Mammary epithelial cell (primary cell): ENCODE measurements around the gene YTHDC2.

Source experiments
- EZH2 ChIP-seq: IDR thresholded peaks from 2 replicates; pipeline ENCODE4 v1.6.1; 2012; ENCODE audit warnings: low read length, inconsistent platforms, borderline replicate concordance
- TF ChIP-seq, protein P1 (sequence below), 2 donors: IDR thresholded peaks in 1 of 2; conservative IDR thresholded peaks in 1 of 2; 2 replicates each; pipeline ENCODE4 v1.5.1; 2011 to 2012; ENCODE audit warnings: inconsistent platforms in 2 of 2, low read length in 2 of 2, mild to moderate bottlenecking in 2 of 2, control low read depth in 1 of 2, low read depth in 1 of 2; ENCODE audit not compliant: insufficient read depth in 1 of 2; ENCODE audit errors: extremely low read depth in 1 of 2

DNA sequence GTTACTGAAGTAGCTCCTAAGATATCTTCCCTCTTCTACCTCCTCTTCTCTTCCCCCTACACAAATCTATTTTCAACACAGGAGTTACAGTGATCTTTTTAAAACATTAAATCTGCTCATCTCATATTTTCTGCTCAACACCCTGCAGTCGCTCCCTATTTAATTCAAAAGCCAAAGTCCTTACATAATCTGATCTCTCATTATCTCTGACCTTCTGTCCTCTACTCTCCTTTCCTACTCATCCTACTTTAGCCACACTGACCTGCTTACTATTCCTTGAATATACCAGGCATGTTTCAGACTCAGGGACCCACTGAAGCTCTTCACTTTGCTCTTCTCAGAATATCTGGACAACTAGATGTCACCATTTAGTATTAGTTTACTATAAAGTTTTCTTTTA, 87.9 kb downstream of the YTHDC2 start:
- TF ChIP-seq, protein P1, sequence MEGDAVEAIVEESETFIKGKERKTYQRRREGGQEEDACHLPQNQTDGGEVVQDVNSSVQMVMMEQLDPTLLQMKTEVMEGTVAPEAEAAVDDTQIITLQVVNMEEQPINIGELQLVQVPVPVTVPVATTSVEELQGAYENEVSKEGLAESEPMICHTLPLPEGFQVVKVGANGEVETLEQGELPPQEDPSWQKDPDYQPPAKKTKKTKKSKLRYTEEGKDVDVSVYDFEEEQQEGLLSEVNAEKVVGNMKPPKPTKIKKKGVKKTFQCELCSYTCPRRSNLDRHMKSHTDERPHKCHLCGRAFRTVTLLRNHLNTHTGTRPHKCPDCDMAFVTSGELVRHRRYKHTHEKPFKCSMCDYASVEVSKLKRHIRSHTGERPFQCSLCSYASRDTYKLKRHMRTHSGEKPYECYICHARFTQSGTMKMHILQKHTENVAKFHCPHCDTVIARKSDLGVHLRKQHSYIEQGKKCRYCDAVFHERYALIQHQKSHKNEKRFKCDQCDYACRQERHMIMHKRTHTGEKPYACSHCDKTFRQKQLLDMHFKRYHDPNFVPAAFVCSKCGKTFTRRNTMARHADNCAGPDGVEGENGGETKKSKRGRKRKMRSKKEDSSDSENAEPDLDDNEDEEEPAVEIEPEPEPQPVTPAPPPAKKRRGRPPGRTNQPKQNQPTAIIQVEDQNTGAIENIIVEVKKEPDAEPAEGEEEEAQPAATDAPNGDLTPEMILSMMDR (conservative IDR thresholded peaks at IDR 0.05 in 1 of 2, IDR thresholded peaks at IDR 0.05 in 1 of 2; ENCODE audit: extremely low read depth in 1 of 2, insufficient read depth in 1 of 2, low read depth in 1 of 2, low read length in 2 of 2): no peak
- no peak for TF ChIP-seq EZH2
